ENCODE results near the gene NCOA7.
"Not testable (repeated sequence)": the region's sequence is repeated elsewhere in the genome, so short reads cannot be mapped to it uniquely, and the experiment has no call there.

The NCOA7 gene

GRCh38 chr6:125842091-125842626, 51.4 kb downstream of the NCOA7 start:
- DNase-seq = no peak

DNA sequence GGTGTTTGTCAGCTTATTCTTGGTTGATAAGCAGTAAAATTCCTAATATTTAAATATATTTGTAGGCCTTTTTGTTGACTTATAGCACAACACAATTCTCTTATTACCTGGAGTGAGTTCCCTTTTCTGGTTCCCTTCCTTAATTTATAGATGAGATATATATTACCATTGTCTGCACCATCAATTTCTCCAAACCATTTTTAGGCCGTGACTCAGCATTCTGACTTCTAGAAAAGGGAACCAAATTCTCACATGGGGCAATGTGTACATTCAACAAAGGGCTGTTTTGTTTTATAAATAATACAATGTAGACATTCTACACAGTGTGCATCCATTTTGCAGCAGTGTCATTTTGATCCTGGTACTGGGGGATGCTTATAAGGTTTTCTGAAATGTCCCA, 52.8 kb downstream of the NCOA7 start:
- DNase-seq = no peak

- DNase-seq = peak; percentile 11
Measured at GRCh38 chr6:125844989-125845388, 54.2 kb downstream of the NCOA7 start.

DNA sequence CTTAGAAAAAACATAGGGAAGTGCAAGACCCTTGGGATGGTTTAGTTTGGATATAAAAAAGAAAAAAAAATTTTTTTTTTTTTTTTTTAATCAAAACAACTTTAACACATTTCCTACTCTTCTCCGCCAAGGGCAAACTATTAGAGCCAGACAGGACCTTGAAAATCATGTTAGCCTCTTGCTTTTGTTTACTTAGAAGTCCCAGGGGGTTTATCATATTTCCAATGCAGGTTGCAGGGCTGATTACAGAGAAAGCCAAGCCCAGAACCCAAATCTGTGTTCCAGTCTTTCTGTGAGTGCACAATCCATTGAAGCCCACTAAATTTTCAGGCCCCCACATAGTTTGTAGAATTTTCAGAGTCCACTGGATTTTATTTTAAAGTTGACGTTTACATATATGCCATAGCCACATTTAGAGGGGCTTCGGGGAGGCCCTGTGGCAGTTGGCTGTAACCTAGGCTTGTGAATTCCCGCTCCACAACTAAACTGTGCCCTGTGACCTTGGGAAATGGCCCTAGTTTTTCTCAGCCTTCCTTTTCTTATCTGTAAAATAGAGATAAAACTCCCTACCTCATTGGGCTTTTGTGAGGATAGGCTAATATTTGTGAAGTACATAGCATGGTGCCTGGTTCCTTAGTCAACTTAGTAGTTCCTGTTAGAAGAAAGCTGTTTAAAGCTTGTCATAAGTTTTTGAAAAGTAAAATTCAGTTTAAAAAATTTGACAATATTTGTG, 55.7 kb downstream of the NCOA7 start:
- no peak for DNase-seq

DNA sequence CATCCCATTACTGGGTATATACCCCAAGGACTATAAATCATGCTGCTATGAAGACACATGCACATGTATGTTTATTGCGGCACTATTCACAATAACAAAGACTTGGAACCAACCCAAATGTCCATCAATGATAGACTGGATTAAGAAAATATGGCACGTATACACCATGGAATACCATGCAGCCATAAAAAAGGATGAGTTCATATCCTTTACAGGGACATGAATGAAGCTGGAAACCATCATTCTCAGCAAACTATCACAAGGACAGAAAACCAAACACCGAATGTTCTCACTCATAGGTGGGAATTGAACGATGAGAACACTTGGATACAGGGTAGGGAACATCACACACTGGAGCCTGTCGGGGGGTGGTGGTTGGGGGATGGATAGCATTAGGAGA, 57.5 kb downstream of the NCOA7 start:
- not testable (repeated sequence) for DNase-seq

DNA sequence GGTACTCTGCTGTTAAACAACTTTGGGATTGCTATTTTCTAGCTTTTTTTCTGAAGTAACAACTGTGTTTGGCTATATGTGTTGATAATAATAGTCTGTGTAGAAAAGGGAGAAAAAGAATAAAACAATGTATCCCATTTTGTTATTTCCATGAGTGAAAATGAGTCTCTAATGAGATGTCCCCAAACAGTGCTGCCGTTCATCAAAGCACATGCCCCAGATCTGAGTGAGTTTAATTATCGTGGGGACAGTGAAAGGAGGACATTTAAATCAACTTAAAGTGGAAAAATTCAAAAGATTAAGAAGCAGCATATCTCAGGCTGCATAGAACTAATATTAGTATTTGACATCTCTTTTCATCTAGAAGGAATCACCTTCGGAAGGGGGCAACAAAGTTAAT, 59.6 kb downstream of the NCOA7 start:
- no peak for DNase-seq

DNA sequence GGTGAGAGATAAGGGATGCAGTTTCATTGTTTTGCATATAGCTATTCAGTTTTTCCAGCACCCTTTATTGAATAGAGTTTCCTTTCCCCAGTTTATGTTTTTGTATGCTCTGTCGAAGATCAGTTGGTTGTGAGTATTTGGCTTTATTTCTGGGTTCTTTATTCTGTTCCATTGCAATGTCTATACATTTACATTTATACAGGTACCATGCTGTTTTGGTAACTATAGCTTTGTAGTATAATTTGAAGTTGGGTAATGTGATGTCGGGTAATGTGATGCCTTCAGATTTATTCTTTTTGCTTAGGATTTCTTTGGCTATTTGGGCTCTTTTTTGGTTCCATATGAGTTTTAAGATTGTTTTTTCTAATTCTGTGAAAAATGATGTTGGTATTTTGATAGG, 61.8 kb downstream of the NCOA7 start:
- DNase-seq = no peak

GRCh38 chr6:125853168-125853567, 62.4 kb downstream of the NCOA7 start:
- no peak for DNase-seq

DNA sequence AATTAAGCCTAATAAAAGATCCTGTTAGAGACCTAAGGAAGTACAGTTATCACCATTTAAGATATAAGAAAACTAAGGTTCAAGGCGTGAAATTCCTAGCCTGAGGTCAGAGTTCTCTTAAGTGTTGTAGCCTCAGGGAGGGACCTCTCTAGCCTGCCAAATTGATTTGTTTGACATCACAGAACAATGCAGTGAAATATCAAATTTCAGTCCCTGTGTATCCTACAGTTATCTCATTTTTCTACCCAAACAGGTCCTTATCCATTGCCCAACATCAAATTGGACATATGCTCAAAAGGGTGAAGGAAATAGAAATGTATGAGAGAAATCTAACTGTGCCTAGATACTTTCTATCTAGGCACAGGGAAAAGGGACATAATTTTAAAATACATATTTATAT, 63.0 kb downstream of the NCOA7 start:
- DNase-seq = no peak

GRCh38 chr6:125854355-125854754, 63.6 kb downstream of the NCOA7 start:
- DNase-seq = no peak

GRCh38 chr6:125855783-125856182, 65.0 kb downstream of the NCOA7 start:
- no peak for DNase-seq

- no peak for DNase-seq
Measured at GRCh38 chr6:125857846-125858245, 67.1 kb downstream of the NCOA7 start.

- DNase-seq = no peak
Measured at GRCh38 chr6:125858427-125859320, 67.9 kb downstream of the NCOA7 start.

GRCh38 chr6:125859727-125860126, 69.0 kb downstream of the NCOA7 start:
- DNase-seq = no peak

DNA sequence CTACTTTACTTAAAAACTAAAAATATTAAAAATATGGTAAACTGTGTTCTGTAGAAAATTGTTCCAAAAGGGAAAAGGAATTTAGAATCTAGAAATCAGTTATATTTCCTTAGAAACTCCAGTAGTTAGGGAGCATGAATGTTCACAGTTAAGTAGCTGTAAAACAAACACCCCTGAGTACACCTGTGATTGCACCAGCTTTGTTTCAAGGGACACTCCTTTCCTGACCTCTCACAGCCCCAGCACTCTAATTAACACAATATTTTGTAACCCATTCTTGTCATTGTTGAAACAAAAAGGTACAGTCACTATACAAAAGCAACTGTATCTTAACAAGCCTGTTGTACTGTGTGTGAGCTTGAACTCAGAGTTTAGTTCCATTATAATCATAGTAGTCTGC, 72.3 kb downstream of the NCOA7 start:
- DNase-seq = no peak

- DNase-seq = no peak
Measured at GRCh38 chr6:125865015-125865414, 74.3 kb downstream of the NCOA7 start.

- no peak for DNase-seq
Measured at GRCh38 chr6:125866433-125866832, 75.7 kb downstream of the NCOA7 start.

GRCh38 chr6:125867483-125867942, 76.8 kb downstream of the NCOA7 start:
- no peak for DNase-seq

DNA sequence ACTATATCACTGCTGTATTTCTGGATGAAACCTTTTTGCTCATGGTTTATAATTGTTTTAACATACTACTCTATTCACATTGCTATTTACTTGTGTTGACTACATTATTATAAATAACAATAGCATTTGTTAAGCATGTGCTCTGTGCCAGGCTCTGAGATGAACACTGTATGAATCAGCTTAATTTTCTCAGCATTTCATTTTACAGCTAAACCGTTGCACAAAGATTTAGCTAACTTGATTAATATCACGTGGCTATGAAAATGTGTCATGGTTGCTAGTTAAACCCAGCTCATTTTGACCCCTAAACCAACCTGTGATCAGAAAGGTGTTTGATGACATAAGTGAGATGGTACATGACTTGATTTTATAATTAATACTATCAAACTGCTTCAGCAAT, 77.5 kb downstream of the NCOA7 start:
- no peak for DNase-seq

DNA sequence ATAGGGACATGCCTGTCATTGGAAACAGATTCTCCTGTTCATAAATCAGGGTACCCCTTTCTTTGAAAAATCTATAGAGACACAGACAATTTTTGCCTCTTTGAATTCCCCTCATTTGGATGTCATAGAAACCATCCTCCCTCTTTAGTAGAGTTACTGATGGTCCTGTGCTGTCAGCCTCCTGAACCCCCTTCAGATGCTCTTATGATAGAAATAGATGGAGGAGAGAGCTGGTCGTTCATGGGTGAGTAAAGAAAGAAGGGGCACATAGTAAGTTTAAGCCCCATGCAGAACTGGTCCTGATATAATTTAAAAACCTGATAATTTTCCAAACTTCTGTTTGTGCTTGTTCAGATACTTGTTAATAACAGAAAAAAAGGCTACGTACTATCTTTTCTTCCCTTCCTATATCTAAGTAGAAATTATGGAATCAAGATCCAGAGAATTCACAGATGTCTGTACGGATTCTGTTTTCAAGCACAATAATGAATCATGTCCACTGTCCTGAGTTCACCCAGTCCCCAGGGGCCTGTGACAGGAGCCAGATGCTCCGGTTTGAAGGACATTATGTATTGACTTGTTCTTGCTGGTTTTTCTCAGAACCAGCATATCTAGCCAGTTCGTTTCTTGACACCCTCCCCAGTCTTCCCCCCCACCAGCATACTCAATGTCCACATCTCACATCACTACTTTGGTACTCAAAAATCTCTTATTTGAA, 78.1 kb downstream of the NCOA7 start:
- DNase-seq = no peak

DNA sequence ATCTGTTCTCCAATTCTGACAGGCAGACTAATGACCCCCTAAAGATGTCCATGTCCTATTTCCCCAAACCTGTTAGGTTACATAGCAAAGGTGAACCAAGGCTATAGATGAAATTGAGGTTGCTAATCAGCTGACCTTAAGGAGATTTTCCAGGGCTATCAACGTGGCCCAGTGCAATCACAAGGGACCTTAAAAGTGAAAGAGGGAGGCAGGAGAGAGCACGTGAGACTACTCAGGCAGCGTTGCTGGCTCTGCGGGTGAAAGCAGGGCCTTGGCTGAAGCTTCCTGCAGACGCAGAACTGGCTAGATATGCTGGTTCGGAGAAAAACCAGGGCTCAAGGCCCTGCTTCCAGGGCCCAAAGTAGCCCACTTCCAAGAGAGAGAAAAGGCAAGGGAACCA, 78.7 kb downstream of the NCOA7 start:
- DNase-seq = no peak

- DNase-seq = peak; percentile 15
Measured at GRCh38 chr6:125871365-125871764, 80.6 kb downstream of the NCOA7 start.

DNA sequence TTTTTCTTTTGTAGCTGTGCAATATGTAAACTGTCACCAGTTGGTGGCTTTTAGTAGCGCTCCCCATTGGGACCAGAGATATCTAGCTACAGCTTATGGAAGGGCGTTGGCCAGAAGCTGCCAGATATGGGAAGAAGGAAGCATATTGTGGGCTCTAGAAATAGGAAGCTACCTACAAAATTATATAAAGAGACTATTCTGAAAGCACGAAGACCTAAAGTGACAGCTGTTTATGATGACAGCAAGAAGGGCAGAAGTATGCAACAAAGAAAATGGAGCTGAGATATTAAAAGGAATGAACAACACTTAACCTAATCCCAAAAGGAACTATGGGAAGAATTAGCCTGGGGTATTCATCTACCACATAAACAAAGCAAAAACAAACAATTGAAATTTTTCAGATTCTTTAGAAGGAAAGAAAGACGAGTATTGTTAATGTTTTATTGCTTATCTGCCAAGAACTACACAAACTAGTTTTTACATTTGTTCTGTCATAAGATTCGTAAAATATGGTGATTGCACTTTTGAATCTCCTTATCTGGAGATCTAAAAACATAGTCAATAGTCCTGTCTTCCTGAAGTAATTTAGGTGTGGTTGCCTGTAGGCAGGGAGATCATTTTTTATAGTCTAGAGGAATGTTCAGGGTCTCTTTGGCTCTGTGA, 81.6 kb downstream of the NCOA7 start:
- no peak for DNase-seq
